H7 (cell line): Measurements from ENCODE around the gene COL6A3. TPM values are rescaled to one million over a fixed set of nuclear protein-coding genes. Genes with fewer than 3 reads are reported as not detected.
A peak's percentile ranks its signal among the peaks of the same experiment; 100 is the strongest.

ENCODE experiments used
- DNase-seq: peaks from one replicate; pipeline ENCODE4 v3.0.0; 2012
- H3K27me3 ChIP-seq: 2 replicates; pipeline ENCODE4 v1.6.0; 2011; ENCODE audit warnings: mild to moderate bottlenecking, low read length; ENCODE audit not compliant: control insufficient read depth, insufficient read depth
- H3K36me3 ChIP-seq: replicated peaks from 2 replicates; pipeline ENCODE4 v1.5.1; 2011; ENCODE audit warnings: low read length; ENCODE audit not compliant: control insufficient read depth, insufficient read depth
- H3K4me3 ChIP-seq: 2 replicates; pipeline ENCODE4 v1.5.1; 2011; ENCODE audit warnings: low read depth, mild to moderate bottlenecking, control low read depth, low read length, moderate library complexity; ENCODE audit not compliant: insufficient read depth
- total RNA-seq: library from RNA; depleted of rRNA; stranded (reverse); fragments of >200 nt; shearing (Covaris generic); gene quantifications from 2 replicates; pipeline ENCODE4 v1.2.3, GENCODE V29; 2014

The COL6A3 gene
- total RNA-seq, 1 experiment from 2014 or later: 5.1 TPM

DNA sequence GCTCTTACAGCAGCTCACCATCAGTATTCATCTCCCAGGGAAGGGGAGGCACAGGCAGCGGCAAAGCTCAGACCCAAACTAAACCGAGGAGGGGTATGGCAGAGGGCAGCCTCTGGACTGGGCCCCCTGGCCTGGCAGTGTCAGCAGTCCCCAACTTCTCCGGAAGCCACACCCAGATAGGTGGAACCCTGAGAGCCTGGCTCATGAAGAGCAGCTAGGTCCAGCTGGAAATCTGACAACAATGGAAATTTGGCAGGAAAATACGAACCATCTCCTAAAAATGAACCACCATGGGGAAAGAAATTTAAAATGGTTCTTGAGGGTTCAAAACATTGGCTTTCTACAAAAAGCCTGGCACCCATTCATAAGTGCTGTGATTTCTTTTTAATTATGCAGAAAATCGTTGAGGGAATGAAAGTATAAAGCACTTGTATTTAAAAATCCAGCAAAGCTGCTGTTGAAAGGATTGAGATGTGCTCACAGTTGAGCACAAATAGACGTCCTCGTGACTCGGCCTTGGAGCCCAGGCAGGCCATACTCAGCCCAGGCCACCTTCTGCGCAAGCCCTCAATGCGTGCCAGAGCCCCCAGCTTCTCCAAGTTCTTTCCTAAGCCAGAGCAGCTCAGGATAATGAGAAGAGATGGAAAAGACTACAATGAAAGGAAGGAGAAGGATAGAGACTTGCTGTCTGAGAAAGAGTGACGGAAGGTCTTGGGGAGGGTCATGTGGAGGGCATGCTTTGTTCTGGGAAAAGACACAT is 93.0 kb downstream of the COL6A3 start:
- Histone ChIP-seq H3K4me3 (no peak overlapping the region), H3K36me3 (no peaks in the 10 kb centered on the region), H3K27me3 (no peaks in the 10 kb centered on the region)
- DNase-seq: no peak

DNA sequence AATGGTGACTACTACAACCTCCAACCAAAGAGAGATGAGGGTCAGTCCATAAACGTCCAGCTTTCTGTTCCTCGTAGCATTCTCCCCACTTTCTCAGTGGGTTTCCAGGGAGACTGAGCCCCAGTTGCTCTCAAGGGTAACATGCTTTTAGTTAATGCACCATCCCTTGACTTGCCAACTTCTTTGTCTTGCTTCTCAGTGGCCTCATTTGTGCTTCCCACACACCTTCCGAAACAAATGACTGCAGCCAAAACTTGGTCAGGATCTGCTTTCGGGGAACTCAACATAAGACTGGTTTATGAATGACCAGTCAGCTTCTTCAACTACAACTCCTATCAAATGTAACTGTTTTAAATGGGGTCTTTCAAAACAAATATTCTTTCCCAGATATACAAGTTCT is 94.1 kb downstream of the COL6A3 start:
- Histone ChIP-seq H3K36me3 (no peaks in the 10 kb centered on the region), H3K4me3 (no peak overlapping the region)

DNA sequence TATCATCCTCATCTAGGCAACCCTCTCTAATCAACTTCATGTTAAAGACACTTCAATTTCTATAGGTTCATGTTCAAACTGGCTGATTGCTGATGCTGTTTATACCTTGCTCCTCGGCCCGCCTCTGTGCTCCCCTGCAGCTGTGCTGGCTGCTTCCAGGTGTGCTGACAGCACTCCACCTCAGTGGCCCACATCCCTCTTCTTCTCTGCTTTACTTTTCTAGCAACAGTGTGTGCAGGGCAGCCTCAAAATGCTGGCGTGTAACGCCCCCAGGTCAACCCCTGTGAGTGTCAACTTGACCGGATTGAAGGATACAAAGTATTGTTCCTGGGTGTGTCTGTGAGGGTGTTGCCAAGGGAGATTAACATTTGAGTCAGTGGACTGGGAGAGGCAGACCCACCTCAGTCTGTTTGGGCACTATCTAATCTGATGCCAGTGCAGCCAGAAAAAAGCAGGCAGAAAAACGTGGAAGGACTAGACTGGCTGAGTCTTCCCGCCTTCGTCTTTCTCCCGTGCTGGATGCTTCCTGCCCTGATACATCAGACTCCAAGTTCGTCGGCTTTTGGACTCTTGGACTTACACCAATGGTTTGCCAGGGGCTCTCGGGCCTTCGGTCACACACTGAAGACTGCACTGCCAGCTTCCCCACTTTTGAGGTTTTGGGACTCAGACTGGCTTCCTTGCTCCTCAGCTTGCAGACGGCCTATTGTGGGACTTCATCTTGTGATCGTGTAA is 94.7 kb downstream of the COL6A3 start:
- Histone ChIP-seq H3K27me3 (no peaks in the 10 kb centered on the region), H3K4me3 (no peak overlapping the region), H3K36me3 (no peaks in the 10 kb centered on the region)
- DNase-seq: no peak

More for the DNA sequence above, 94.1 kb downstream of the COL6A3 start:
- H3K27me3 ChIP-seq: no peaks in the 10 kb centered on the region
- DNase-seq: no peak

- no peak for DNase-seq
- Histone ChIP-seq H3K4me3 (no peak overlapping the region), H3K27me3 (no peaks in the 10 kb centered on the region), H3K36me3 (no peaks in the 10 kb centered on the region)
Observed at GRCh38 chr2:237316339-237316738, 97.6 kb downstream of the COL6A3 start.

- H3K27me3 ChIP-seq: no peaks in the 10 kb centered on the region
- DNase-seq: no peak
- no peaks in the 10 kb centered on the region for H3K36me3 ChIP-seq
- H3K4me3 ChIP-seq: no peak overlapping the region
Observed at GRCh38 chr2:237315829-237316225, 98.1 kb downstream of the COL6A3 start.

DNA sequence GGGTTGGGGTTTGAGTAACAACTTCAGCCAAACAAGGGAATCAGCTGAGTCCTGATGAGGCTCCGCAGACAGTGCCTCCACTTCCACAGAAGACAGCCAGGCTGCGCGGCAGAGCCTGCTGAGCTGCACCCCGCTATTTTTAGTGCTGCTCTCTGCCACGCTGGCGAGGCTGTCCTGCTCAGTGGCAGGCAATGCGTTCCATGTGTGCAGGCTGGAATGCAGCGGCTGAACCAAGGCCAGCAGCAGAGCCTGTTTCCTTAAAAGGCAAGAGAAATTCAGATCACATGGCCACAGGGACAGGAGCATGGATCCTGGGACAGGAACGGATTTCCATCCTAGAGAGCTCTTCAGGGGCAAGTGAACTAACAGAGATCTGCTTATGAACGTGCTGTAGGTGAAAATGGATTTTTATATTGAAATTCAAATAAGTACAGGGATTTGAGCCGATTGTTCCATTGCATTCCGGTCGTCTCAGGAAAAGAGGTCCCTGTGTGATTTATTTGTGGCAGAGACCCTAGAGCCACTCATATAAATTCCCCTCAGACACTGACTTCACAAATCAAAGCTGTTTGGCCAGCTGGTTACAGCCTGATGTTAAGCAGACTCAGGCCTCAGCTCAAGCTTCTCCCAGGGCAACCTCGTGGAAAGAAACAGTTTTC is 98.7 kb downstream of the COL6A3 start:
- no peaks in the 10 kb centered on the region for H3K36me3 ChIP-seq
- no peak overlapping the region for H3K4me3 ChIP-seq
- H3K27me3 ChIP-seq: no peaks in the 10 kb centered on the region
- DNase-seq: peak; percentile 40

DNA sequence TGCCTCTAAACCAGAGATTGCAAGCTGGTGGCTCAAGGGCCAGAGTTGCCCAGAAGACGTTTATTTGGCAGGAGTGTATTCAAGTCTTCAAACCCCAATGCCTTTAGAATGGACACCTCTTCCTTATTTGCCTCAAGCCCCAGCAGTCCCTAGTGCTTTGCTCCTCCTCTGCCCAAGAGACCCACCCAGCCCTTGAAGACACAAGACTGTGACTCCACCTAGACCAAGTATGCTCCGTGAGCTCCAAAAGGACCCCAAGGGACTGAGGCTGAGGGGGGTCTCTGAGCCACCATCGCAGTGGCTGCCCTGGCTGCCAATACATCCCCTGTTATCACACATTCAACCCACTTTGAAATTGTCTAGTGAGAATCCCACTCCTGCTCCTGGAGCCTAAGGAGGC is 99.3 kb downstream of the COL6A3 start:
- DNase-seq: no peak
- Histone ChIP-seq H3K36me3 (no peaks in the 10 kb centered on the region), H3K27me3 (no peaks in the 10 kb centered on the region), H3K4me3 (no peak overlapping the region)

DNA sequence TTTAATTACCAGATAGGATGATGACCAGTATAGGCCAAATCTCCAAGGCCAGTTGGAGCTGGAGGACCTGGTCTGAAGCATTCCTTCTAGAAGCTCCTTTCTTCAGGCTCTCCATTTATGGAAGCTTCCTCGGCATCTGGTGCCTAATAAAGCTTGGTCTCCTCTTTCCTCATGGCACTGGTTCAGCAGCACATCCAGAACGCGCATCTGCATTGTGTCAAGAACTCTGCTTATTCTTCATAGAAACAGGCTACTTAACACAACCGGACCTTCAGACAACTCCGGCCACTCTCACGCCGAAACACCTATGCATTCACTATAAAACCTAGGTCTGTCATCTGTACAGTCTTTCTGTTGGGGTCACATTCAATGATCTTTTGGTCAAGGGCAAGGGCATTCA is 99.8 kb downstream of the COL6A3 start:
- DNase-seq: no peak
- Histone ChIP-seq H3K4me3 (no peak overlapping the region), H3K27me3 (no peaks in the 10 kb centered on the region), H3K36me3 (no peaks in the 10 kb centered on the region)

DNA sequence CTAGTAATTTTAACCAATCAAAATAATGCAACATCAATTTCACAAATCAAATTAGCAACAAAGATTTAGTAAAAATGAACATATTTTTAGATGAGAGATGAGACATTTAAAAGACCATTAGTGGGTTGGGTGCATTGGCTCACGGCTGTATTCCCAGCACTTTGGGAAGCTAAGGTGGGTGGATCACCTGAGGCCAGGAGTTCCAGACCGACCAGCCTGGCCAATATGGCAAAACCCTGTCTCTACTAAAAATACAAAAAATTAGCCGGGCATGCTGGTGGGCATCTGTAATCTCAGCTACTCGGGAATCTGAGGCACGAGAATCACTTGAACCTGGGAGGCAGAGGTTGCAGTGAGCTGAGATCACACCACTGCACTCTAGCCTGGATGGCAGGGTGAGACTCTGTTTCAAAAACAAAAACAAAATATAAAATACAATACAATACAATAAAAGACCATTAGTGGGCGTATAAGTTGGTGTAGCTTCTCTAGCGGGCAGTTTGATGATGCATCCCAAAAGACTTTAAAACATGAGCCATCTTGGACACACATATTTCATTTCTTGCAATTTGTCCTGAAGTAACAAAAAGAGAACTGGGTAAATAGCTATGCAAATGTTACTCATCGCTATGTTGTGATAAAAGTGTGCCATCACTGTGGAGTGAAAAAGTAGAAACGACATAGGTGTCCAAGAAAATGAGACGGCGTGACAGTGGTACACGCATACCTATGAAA is 101.8 kb downstream of the COL6A3 start:
- no peak for DNase-seq
- no peak overlapping the region for H3K4me3 ChIP-seq
- H3K36me3 ChIP-seq: no peaks in the 10 kb centered on the region
- H3K27me3 ChIP-seq: no peaks in the 10 kb centered on the region

GRCh38 chr2:237310515-237311114 is 103.3 kb downstream of the COL6A3 start:
- peak; percentile 49 for DNase-seq
- Histone ChIP-seq H3K27me3 (no peaks in the 10 kb centered on the region), H3K36me3 (no peaks in the 10 kb centered on the region), H3K4me3 (no peak overlapping the region)

GRCh38 chr2:237309416-237309815 is 104.5 kb downstream of the COL6A3 start:
- Histone ChIP-seq H3K4me3 (no peak overlapping the region), H3K27me3 (no peaks in the 10 kb centered on the region), H3K36me3 (no peaks in the 10 kb centered on the region)
- DNase-seq: no peak

DNA sequence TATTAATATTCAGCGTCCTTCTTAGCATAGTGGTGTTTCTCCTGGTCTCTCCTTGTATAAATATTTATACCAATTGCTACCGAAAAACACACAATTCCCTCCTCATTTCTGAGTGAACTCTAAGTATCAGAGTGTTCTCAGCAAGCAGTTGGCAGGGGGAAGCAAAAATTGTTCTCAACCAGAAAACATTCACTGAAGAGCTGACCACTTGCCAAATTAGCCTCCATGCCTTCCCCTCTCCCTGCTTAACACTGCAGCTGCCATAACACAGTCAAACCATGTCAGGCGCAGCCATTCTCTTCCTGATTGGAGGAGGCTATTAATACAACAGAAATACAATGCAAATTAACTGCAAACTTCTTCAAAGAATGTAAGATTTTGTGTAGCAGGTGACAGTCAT is 105.0 kb downstream of the COL6A3 start:
- Histone ChIP-seq H3K4me3 (no peak overlapping the region), H3K36me3 (no peaks in the 10 kb centered on the region), H3K27me3 (no peaks in the 10 kb centered on the region)
- no peak for DNase-seq

GRCh38 chr2:237307474-237307873 is 106.5 kb downstream of the COL6A3 start:
- no peak for DNase-seq
- no peak overlapping the region for H3K4me3 ChIP-seq
- H3K36me3 ChIP-seq: no peaks in the 10 kb centered on the region
- no peaks in the 10 kb centered on the region for H3K27me3 ChIP-seq

DNA sequence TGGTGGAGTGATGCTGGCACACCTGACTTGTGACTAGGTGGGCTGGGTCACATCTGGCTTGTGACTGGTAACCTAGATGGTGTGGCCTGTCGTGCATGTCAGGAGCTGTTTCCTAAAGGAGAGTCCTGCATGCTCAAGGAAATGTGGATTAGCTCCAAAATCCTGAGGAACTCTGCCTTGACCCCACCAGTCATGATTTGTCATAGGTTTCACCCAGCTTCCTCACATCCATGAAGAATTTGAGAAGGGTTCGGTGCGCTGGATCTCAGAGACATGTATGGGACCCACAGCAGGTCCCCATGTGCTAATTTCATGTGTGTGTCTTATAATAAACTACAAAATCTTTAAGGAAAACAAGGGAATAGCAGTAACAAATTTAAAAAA is 107.2 kb downstream of the COL6A3 start:
- Histone ChIP-seq H3K4me3 (no peak overlapping the region), H3K27me3 (no peaks in the 10 kb centered on the region), H3K36me3 (no peaks in the 10 kb centered on the region)
- no peak for DNase-seq
